Stimulated activated CD4-positive, alpha-beta T cell treated with anti-CD3 and anti-CD28 coated beads, Interleukin-15, amount 100 ng/mL, for 24 hours (primary cell): ENCODE results near the gene GABBR2.

Experiments used
- DNase-seq: peaks from one replicate; pipeline ENCODE4 v3.0.0-alpha.2; 2020

GABBR2 gene

DNA sequence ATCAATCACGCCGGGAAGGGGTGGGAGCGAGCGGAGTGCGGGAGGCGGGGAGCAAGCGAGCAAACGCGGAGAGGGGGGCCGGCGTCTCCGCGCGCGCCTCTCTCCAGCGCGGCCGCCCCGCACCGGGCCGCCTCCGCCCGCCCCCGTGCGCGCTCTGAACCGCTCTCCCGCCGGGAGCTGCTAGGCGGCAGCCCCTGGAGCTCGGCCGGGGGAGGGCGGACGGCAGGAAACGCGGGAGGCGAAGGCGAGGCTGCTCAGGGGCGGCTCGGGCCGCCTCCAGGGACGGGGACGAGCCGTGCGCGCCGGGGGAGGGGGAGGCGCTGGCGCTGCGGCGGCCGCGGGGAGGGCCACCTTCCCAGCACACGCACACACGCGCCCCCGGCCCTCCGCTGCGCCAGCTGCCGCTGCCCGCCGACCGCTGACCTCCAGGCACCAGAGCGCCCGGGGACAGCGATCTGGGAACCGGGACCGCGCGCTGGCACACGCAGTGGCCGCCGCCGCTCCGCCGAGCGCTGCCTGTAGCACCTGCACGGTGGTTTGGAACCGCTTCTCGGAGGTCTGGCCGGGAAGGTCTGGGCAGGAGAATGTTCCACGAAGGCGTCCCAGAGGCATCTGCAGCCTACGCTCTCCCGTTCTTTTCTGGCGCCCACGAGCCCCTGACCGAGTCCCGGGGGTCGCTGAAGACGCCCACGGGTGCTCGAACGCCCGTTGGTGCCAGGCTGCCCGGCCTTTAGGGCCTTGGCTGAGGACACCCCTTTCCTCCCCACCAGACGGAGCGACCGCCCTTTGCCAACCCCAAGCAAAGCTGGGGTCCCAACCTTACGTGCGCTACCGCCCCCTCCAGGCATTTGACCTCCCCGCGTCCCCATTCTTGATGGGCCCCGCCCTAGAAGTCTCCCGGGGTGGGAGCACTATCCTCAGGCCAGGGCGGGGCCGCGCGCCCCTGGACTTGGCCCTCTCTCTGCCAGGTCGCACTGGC lies at the start of gene GABBR2:
Gene GABBR2, minus strand, starts transcription at position 3 of the 979 bp plus-strand sequence. CDS start 198 bp downstream, outside the sequence.
- DNase-seq: peak; percentile 15

DNA sequence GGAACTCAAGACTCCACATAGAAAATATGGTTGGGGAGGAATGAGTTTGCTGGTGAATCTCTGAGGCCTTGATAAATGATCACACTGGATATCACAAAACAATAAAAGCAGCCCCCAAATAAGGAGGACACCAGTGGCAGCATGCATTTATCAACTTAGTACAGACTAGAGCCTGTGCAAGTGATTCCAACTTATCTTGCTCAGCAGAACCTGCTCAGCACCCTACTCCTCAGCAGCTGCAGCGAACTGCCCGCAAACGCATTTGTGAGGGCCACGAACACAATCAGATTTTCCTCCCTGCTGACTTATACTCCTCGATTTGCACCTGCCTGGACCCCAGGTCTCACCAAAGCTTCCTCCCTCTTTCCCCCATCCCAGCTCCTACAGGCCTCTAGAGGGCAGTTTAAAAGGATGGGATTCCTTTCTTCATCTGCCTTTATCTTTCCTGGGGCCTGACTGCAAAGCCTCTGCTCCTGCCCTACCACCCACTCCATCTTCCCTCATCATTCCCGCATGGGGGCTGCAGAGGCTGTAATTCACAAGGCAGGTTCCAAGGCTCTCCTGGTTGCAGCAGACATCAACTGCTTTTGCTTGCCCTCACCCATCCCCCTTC lies 46.4 kb upstream of the GABBR2 start:
- DNase-seq: no peak

DNA sequence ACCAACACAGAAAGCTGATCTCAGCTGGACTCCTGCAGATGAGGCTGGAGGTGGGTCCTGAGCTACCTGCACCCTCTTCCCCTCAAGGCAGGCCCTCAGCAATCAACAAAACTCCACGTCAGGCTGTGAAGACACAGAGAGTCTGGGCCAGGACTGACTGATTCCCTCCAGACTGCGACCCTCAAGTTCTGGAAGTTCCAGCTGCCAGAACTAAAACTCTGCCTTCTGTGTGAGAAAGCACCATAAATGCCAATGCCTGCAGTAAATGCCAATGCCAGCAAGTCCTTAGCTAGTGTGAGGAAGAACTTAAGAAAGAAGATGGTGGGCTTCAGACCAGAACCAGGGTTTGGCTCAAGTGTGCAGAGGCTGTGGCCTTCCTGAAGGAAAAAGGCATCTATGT lies 42.5 kb upstream of the GABBR2 start:
- no peak for DNase-seq

GRCh38 chr9:98750364-98751060 lies 41.8 kb upstream of the GABBR2 start:
- DNase-seq: no peak

GRCh38 chr9:98747476-98747875 lies 38.7 kb upstream of the GABBR2 start:
- no peak for DNase-seq

DNA sequence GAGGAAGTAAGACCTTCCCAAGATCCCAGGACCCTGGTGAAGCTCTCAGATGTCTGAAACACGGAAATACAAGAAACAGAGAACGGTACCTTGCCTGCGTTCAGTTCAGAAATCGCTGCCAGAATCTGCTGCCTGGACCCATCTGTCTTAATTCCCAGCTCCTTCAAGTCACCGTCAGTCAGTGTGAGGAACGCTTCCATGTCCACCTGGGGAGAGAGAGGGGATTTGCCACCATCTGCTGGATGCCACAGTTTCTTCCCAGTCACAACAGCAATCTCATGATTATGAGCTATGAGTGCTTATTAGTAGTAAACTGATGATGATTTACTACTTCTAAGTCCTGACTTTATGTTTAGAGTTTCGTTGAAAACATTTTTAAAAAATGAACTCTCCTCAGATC lies 36.7 kb upstream of the GABBR2 start:
- no peak for DNase-seq

DNA sequence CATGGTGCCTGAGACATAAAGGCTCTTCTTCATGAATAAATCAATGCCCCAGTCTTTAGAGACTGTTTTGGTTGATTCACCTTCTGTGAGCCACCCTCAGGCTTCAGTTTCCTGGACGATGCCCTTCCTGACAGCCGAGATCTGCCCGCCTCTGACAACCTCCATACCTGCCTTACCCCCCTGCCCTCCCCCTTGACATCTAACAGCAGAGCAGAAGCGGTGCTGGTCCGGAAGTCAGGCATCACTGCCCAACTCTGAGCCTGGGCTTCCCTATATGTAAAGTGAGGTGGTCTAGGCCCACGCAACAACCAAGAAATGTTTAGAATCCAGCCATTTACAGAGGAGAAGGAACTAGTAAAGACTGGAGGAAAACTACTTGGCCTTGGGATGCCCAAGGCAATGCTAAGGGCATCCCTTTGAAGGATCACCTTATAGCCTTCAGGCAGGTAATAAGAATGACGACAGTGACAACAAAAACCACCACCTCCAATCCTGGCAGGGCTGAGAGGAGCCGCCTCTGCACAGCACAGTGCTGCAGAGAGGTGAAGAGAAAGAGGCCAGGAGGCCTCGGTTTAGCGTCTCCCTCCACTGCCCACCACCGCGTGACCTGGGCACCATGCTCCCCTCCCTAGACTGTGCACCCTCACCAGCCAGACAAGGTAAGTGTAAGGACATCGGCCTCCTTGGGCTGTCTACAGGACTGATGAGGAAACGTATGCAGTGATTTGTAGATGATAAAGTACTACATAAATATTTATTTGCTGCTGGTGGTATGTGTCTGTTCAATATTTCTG lies 35.3 kb upstream of the GABBR2 start:
- no peak for DNase-seq

GRCh38 chr9:98743329-98743728 lies 34.6 kb upstream of the GABBR2 start:
- DNase-seq: no peak

DNA sequence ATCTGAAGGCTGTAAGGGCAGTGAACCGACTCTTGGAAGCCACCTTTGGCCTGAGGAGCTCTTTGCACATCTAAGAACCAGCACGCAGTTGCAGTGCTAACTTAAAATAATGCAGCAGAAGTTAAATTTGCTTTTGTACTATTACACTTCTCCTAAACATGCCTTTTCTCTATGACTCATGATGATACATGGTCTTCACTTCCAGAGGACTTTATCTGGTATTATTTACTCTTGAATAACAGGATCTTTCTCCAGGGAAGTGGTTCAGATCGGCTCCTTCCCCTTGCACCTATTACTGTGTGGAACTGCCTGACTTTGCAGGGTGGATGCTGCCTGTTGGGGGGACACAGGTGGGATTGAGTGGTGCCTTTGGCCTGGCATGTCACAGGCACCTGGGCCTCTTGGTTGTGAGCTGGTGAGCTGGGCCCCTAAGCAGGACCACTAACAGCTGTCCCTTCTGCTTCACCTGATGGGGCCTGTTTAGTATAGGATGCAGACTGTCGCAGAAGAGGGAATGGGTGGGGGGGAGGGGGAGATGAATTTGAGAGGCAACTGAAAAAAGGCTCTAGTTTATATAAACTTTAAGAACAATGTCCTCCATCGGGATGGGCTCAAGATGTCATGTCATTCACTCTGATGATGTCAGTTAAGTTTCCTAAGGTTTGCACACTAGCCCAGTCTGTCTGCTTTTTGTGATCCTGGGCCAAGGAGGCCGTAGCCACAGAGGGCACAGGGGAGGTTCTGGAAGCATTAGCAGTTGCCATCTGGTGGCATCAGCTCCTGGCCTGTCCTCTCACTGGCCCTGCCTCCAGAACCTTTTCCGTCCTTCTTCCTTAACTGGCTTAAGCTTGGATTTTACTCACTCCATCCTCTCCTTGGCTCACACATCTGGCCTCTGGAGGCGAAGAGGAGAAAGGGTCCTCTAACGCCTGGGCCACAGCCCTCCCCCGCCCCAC lies 33.9 kb upstream of the GABBR2 start:
- DNase-seq: no peak

DNA sequence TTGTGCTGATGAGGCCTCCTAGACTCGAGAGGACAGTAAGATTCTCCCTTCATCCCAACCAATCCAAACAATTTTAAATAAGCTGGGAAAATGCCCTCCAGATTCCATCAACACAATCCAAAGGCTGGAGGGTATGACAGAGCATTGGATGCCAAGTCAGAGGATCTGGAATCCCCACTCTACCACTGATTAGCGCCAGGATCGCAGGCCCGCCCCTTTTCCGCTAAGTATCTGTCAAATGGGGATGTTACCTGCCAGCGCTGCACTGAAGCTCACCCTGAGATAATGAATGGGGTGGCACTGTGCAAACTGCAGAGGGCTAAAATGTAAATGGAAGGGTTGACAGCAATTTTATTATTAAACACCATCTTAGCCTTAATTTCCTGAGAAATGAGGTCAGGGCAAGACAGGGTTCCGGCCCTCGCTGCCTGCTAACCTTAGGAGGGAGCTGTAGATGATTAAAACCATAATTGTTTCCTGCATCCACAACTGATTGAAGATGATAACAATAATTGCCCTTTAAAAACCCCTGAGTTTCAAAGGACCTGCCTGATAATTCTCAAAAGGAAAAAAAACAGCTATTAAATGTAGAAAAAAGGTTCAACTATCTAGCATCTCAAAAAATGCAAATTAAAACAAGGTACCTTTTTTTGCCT lies 31.6 kb upstream of the GABBR2 start:
- no peak for DNase-seq

DNA sequence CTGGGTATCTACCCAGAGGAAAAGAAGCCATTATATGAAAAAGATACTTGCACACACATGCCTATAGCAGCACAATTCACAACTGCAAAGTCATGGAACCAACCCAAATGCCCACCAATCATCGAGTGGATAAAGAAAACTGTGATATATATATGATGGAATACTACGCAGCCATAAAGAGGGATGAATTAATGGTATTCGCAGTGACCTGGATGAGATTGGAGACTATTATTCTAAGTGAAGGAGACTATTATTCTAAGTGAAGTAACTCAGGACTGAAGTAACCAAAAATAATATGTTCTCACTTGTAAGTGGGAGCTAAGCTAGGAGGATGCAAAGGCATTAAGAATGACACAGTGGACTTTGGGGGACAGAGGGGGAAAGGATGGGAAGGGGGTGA lies 30.0 kb upstream of the GABBR2 start:
- DNase-seq: no peak

- no peak for DNase-seq
These were observed 27.5 kb upstream of the GABBR2 start for GRCh38 chr9:98736226-98736625.

DNA sequence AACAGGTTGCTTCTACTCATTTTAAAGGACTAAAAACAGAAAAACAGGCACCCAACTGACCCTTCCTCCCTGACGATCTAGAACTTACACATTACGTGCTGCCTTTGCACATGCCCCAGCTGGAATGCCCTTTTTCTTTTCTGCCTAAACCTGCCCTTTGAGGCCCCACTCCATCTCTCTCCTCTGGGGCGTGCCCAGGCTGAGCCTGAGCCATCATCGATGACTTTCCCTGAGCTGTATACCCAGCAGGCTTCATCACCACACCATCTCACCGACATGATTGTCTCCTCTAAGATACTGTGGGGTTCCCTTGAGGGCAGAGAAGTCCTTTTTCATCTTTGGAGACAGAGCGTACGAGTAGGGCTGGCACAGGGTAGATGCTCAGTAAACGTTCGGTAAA lies 24.1 kb upstream of the GABBR2 start:
- DNase-seq: no peak

- DNase-seq: no peak
These were observed 23.4 kb upstream of the GABBR2 start for GRCh38 chr9:98732091-98732490.

DNA sequence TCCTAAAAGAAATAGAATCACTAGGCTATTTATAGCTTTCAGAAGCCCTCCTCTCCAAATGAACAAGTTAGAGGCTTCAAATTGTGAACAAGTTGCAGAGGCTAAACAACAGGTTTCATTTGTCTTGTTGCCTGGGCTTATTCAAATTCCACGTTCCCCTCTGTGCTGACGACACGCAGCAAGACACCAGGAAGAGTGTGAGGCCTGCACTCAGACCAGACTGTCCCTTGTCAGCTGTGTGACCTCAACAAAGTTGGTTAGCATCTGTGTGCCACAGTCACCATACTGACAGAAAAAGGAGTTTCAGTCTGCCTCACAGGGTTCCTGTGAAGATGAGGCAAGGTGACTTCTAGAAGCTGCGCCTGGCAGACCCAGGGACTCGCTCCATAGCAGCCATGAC lies 22.1 kb upstream of the GABBR2 start:
- no peak for DNase-seq

- DNase-seq: no peak
These were observed 19.8 kb upstream of the GABBR2 start for GRCh38 chr9:98728500-98728899.

DNA sequence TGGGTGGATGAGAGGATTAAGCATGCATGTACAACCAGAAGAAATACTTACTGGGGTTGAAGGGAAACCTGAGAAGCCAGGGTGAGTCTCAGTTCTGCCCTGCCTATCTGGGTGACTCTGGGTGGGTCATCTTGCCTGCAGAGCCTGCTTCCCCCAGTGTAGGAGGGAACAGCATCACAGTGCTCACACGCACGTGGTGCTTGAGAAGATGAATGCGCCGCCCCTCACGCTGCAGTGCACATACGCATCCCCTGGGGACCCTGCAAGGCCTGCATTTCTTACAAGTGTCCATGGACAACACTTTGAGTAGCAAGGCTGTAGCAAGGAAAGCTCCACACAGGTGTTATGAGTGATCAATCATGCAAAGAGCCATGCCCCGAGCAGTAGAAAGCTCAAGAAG lies 18.7 kb upstream of the GABBR2 start:
- DNase-seq: no peak

GRCh38 chr9:98726735-98727134 lies 18.0 kb upstream of the GABBR2 start:
- no peak for DNase-seq

- DNase-seq: no peak
These were observed 16.2 kb upstream of the GABBR2 start for GRCh38 chr9:98724810-98725530.

- DNase-seq: no peak
These were observed 12.9 kb upstream of the GABBR2 start for GRCh38 chr9:98721643-98722042.
